Neural cell (in vitro differentiated cells): ENCODE measurements around the gene UMAD1.

Source experiments
- CTCF ChIP-seq: fragments of 450-650 bp; IDR thresholded peaks from 2 replicates; pipeline ENCODE4 v1.5.1; 2014; ENCODE audit warnings: antibody characterized with exemption, mild to moderate bottlenecking, moderate library complexity; ENCODE audit not compliant: poor library complexity, severe bottlenecking
- EP300 ChIP-seq: fragments of 450-650 bp; conservative IDR thresholded peaks from 2 replicates; pipeline ENCODE4 v1.6.1; 2014; ENCODE audit warnings: antibody characterized with exemption, mild to moderate bottlenecking, moderate library complexity; ENCODE audit not compliant: poor library complexity, severe bottlenecking
- RAD21 ChIP-seq: fragments of 450-650 bp; conservative IDR thresholded peaks from 2 replicates; pipeline ENCODE4 v1.6.1; 2014; ENCODE audit warnings: antibody characterized with exemption, mild to moderate bottlenecking, moderate library complexity
- TAF1 ChIP-seq: IDR thresholded peaks from 2 replicates; pipeline ENCODE4 v1.6.1; 2012; ENCODE audit warnings: low read depth

GRCh38 chr7:7769710-7770627, 129.4 kb downstream of the UMAD1 start:
- TF ChIP-seq EP300, result no peak
- no peak for TF ChIP-seq CTCF
- no peak for TF ChIP-seq TAF1
- TF ChIP-seq RAD21, result no peak
